BJ (cell line): Measurements from ENCODE around the gene TMF1. TPM values are rescaled to one million over a fixed set of nuclear protein-coding genes. Genes with fewer than 3 reads are reported as not detected.

Experiments
- CTCF ChIA-PET: fragments of 350-600 bp; formaldehyde crosslinking; extraction: SDS; loops from one replicate; lab custom pipeline; 2021; ENCODE audit warnings: antibody characterized with exemption, inconsistent platforms; lab: Yijun Ruan, JAX
- POLR2A ChIA-PET: fragments of 300-600 bp; sonication (Branson Sonifier 250); formaldehyde crosslinking; extraction: SDS; loops from one replicate; lab custom pipeline; 2021; ENCODE audit warnings: antibody characterized with exemption; lab: Charles Lee
- DNase-seq: peaks from one replicate; pipeline ENCODE4 v3.0.0-alpha.2; 2011; ENCODE audit warnings: low read depth
- H3K27me3 ChIP-seq: 2 replicates; pipeline ENCODE4 v1.6.0; 2011; ENCODE audit warnings: low read length; ENCODE audit not compliant: control insufficient read depth, insufficient read depth
- H3K36me3 ChIP-seq: 2 replicates; pipeline ENCODE4 v1.5.1; 2011; ENCODE audit warnings: low read length; ENCODE audit not compliant: control insufficient read depth, insufficient read depth
- H3K4me3 ChIP-seq: 2 replicates; pipeline ENCODE4 v1.5.1; 2011; ENCODE audit warnings: low read depth, mild to moderate bottlenecking, control low read depth, low read length
- polyA minus RNA-seq: library from RNA; depleted of rRNA, polyadenylated mRNA; stranded (reverse); fragments of >200 nt; gene quantifications from 2 replicates; pipeline ENCODE4 v1.2.3, GENCODE V29; 2011; rRNA and poly(A)+ RNA removed
- polyA plus RNA-seq: library from polyadenylated mRNA; depleted of rRNA; stranded (reverse); fragments of >200 nt; gene quantifications from 2 replicates; pipeline ENCODE4 v1.2.3, GENCODE V29; 2011; rRNA removed
- TF ChIP-seq, protein P1 (sequence below): IDR thresholded peaks from 2 replicates; pipeline ENCODE4 v1.5.1; 2011; ENCODE audit warnings: low read depth, mild to moderate bottlenecking, control low read depth, inconsistent platforms, low read length, moderate library complexity; ENCODE audit not compliant: insufficient read depth

The TMF1 gene
- 7.7 and 14.3 TPM in 2 replicates for polyA plus RNA-seq
- polyA minus RNA-seq, result 9.7 and 10.0 TPM in 2 replicates

DNA sequence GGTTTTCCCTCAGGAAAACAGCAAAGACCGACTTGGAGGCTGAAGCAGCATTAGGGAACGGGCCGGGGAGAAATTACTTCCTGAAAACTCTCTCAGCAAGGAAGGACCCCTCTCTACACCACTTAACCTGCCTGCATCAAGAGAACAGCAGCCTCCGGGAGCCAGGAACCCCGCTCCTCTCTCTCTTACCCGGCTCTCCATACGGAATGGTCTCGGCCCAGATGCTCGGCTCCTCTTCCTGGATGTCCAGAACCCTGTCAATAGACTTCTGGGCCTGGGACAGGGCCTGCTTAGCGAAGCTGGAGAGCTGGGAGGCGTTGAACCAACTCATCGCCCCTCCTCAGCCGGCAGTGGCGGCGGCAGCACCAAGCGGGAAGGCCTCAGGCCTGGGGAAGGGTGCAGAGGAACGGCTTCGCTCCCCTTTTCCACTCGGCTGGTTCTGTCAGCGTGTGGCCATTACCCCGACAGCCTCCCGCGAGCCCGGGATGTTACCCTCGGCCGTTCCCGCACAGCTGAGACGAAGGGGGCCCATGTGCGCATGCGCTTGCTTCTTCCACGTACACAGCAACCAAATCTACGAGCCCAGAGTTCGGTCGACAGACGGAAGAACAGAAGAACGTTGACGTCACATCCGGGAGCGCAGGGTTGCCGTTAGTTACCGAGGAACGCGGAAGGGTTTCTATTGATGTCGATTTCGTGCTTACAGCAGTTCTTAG, at the start of gene TMF1:
TSS of gene TMF1 (minus strand) at position 578 of the 716 bp plus-strand sequence. CDS start at position 331, 247 bp downstream.
- ChIA-PET CTCF (interaction anchor here (1.0 to 1.6 kb wide), 4 partner anchors 12 to 61 kb away, joined by 3 to 4 read pairs (median 3); no protein-coding TSS in a partner anchor), POLR2A (no interaction called here)
- TF ChIP-seq, protein P1, sequence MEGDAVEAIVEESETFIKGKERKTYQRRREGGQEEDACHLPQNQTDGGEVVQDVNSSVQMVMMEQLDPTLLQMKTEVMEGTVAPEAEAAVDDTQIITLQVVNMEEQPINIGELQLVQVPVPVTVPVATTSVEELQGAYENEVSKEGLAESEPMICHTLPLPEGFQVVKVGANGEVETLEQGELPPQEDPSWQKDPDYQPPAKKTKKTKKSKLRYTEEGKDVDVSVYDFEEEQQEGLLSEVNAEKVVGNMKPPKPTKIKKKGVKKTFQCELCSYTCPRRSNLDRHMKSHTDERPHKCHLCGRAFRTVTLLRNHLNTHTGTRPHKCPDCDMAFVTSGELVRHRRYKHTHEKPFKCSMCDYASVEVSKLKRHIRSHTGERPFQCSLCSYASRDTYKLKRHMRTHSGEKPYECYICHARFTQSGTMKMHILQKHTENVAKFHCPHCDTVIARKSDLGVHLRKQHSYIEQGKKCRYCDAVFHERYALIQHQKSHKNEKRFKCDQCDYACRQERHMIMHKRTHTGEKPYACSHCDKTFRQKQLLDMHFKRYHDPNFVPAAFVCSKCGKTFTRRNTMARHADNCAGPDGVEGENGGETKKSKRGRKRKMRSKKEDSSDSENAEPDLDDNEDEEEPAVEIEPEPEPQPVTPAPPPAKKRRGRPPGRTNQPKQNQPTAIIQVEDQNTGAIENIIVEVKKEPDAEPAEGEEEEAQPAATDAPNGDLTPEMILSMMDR, result no peak
- DNase-seq, result peak; percentile 94
- peaks cover 3% of the 10 kb centered on the region for H3K36me3 ChIP-seq
- no peaks in the 10 kb centered on the region for H3K27me3 ChIP-seq
- peak within 1 kb of the TSS; percentile 69 for H3K4me3 ChIP-seq

DNA sequence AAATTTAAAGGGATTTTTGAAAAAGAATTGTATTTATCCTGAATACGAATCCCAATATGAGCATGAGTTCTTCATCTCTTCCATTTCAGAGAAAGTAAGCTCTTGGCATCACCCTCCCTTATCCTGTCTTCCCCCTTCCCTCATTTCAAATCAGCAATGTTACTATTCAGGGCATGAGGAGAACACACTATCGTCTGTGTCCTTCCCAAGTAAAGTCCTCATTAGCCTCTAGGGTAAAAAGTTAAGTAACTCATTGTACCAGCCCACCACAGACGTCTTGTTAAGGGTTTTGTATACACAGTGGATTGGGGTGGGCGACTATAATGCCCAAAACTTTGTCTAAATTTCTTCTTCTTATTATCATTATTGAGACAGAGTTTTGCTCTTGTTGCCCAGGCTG, 47.4 kb upstream of the TMF1 start:
- H3K4me3 ChIP-seq, result no peak overlapping the region
- CTCF ChIA-PET, result interaction anchor here (1.1 to 2.6 kb wide), 2 partner anchors 21 to 83 kb away, joined by 3 to 10 read pairs; no protein-coding TSS in a partner anchor
- TF ChIP-seq, protein P1, result no peak
- DNase-seq, result no peak
- POLR2A ChIA-PET, result no interaction called here
- H3K27me3 ChIP-seq, result no peaks in the 10 kb centered on the region
- H3K36me3 ChIP-seq, result peaks cover 5% of the 10 kb centered on the region; the same call in 1 of the 2 replicates

- no peak for DNase-seq
- TF ChIP-seq, protein P1, result no peak
- POLR2A ChIA-PET, result no interaction called here
- CTCF ChIA-PET, result interaction anchor here (2.6 kb wide), 1 partner anchor 23 kb away, joined by 10 read pairs; no protein-coding TSS in a partner anchor
- H3K27me3 ChIP-seq, result no peaks in the 10 kb centered on the region
- H3K4me3 ChIP-seq, result no peak overlapping the region
- peaks cover 8% of the 10 kb centered on the region; the same call in 1 of the 2 replicates for H3K36me3 ChIP-seq
These were observed 45.4 kb upstream of the TMF1 start for GRCh38 chr3:69097407-69098086.

- TF ChIP-seq, protein P1, result no peak
- CTCF ChIA-PET, result interaction anchor here (2.5 kb wide), 1 partner anchor 9 kb away, joined by 5 read pairs; no protein-coding TSS in a partner anchor
- H3K4me3 ChIP-seq, result no peak overlapping the region
- peaks cover 5% of the 10 kb centered on the region; the same call in 1 of the 2 replicates for H3K36me3 ChIP-seq
- H3K27me3 ChIP-seq, result no peaks in the 10 kb centered on the region
- POLR2A ChIA-PET, result no interaction called here
- DNase-seq, result no peak
These were observed 44.2 kb upstream of the TMF1 start for GRCh38 chr3:69096299-69096698.

GRCh38 chr3:69095636-69096035, 43.5 kb upstream of the TMF1 start:
- CTCF ChIA-PET, result interaction anchor here (2.5 kb wide), 1 partner anchor 9 kb away, joined by 5 read pairs; no protein-coding TSS in a partner anchor
- TF ChIP-seq, protein P1, result no peak

More at GRCh38 chr3:69095636-69096035, 43.5 kb upstream of the TMF1 start:
- POLR2A ChIA-PET, result no interaction called here
- Histone ChIP-seq H3K4me3 (no peak overlapping the region), H3K36me3 (peaks cover 5% of the 10 kb centered on the region; the same call in 1 of the 2 replicates), H3K27me3 (no peaks in the 10 kb centered on the region)
- DNase-seq, result no peak
